Gastrocnemius medialis (tissue), 4 donors: ENCODE measurements around the gene MKKS.

Experiments used
- POLR2A ChIP-seq, 2 donors: fragments of 450-650 bp; IDR thresholded peaks; one replicate each; pipeline ENCODE4 v1.6.1; 2017; ENCODE audit warnings: antibody characterized with exemption in 2 of 2, mild to moderate bottlenecking in 2 of 2, moderate library complexity in 2 of 2
- TF ChIP-seq, protein P1 (sequence below), 5 experiments: fragments of 450-650 bp in 3 of 5; fragments of 200-600 bp in 2 of 5; sonication (generic) in 2 of 5; IDR thresholded peaks in 4 of 5; conservative IDR thresholded peaks in 1 of 5; 1 replicate in 4 of 5; 2 replicates in 1 of 5; pipeline ENCODE4 v1.5.1; 2016 to 2019; ENCODE audit warnings: antibody characterized with exemption in 5 of 5, mild to moderate bottlenecking in 3 of 5, moderate library complexity in 3 of 5

GRCh38 chr20:10443936-10444335, 9.9 kb upstream of the MKKS start:
- TF ChIP-seq, protein P1, sequence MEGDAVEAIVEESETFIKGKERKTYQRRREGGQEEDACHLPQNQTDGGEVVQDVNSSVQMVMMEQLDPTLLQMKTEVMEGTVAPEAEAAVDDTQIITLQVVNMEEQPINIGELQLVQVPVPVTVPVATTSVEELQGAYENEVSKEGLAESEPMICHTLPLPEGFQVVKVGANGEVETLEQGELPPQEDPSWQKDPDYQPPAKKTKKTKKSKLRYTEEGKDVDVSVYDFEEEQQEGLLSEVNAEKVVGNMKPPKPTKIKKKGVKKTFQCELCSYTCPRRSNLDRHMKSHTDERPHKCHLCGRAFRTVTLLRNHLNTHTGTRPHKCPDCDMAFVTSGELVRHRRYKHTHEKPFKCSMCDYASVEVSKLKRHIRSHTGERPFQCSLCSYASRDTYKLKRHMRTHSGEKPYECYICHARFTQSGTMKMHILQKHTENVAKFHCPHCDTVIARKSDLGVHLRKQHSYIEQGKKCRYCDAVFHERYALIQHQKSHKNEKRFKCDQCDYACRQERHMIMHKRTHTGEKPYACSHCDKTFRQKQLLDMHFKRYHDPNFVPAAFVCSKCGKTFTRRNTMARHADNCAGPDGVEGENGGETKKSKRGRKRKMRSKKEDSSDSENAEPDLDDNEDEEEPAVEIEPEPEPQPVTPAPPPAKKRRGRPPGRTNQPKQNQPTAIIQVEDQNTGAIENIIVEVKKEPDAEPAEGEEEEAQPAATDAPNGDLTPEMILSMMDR (IDR thresholded peaks at IDR 0.05 in 4 of 5, conservative IDR thresholded peaks at IDR 0.05 in 1 of 5): no peak
- TF ChIP-seq POLR2A (IDR thresholded peaks at IDR 0.05): no peak
